CD4-positive, alpha-beta T cell (primary cell): ENCODE results near the gene EHF. TPM values are rescaled to one million over a fixed set of nuclear protein-coding genes. Genes with fewer than 3 reads are reported as not detected.

Source experiments
- ATAC-seq: fragments of 200-7000 bp; cut with Tn5 transposase; one replicate; pipeline ENCODE4 v1.10.0; 2022; ENCODE audit warnings: mild to moderate bottlenecking; ENCODE audit not compliant: poor library complexity
- CTCF ChIA-PET: fragments of 350-600 bp; sonication (Branson Sonifier 250); formaldehyde crosslinking; loops from one replicate; lab custom pipeline; 2021; ENCODE audit warnings: antibody characterized with exemption, inconsistent platforms; lab: Charles Lee
- POLR2A ChIA-PET: fragments of 350-600 bp; sonication (Branson Sonifier 250); formaldehyde crosslinking; loops from one replicate; lab custom pipeline; 2021; ENCODE audit warnings: antibody characterized with exemption, inconsistent platforms; lab: Charles Lee
- DNase-seq, 14 experiments: peaks; one replicate each; pipeline ENCODE4 v3.0.0-alpha.2; 2013 to 2020; ENCODE audit warnings: mixed read lengths in 2 of 14
- H3K27ac ChIP-seq, 2 donors: one replicate each; pipeline versions ENCODE4 v1.5.1 to v1.7.0; 2013; ENCODE audit warnings: low read length in 2 of 2, low read depth in 1 of 2, mild to moderate bottlenecking in 1 of 2
- H3K27me3 ChIP-seq, 2 experiments: 1 replicate in 1 of 2; 2 replicates in 1 of 2; pipeline versions ENCODE4 v1.6.1 to v1.7.0; 2013; ENCODE audit warnings: low read length in 2 of 2, control low read depth in 1 of 2, mild to moderate bottlenecking in 1 of 2, moderate library complexity in 1 of 2; ENCODE audit not compliant: insufficient read depth in 2 of 2, control insufficient read depth in 1 of 2
- H3K36me3 ChIP-seq: one replicate; pipeline ENCODE4 v1.6.1; 2013; ENCODE audit warnings: low read length, control low read depth; ENCODE audit not compliant: insufficient read depth
- H3K4me1 ChIP-seq: one replicate; pipeline ENCODE4 v1.6.1; 2013; ENCODE audit warnings: low read length, control low read depth; ENCODE audit not compliant: insufficient read depth
- H3K4me3 ChIP-seq: one replicate; pipeline ENCODE4 v1.5.1; 2013; ENCODE audit warnings: mild to moderate bottlenecking, low read length, moderate library complexity
- H3K9me3 ChIP-seq, 2 experiments: 1 replicate in 1 of 2; 2 replicates in 1 of 2; pipeline versions ENCODE4 v1.6.1 to v1.7.0; 2013; ENCODE audit warnings: low read length in 2 of 2, mild to moderate bottlenecking in 2 of 2, control low read depth in 1 of 2, moderate library complexity in 1 of 2; ENCODE audit not compliant: control insufficient read depth in 1 of 2, insufficient read depth in 1 of 2
- H3K27ac Mint-ChIP-seq: one replicate; pipeline ENCODE4 v1.8.0; 2020; ENCODE audit warnings: mixed read lengths
- H3K27me3 Mint-ChIP-seq: one replicate; pipeline ENCODE4 v1.8.0; 2021; ENCODE audit warnings: mixed read lengths
- H3K36me3 Mint-ChIP-seq: one replicate; pipeline ENCODE4 v1.8.0; 2021; ENCODE audit warnings: low read depth, mixed read lengths
- H3K4me1 Mint-ChIP-seq: one replicate; pipeline ENCODE4 v1.8.0; 2021; ENCODE audit warnings: low read depth, mixed read lengths
- H3K4me3 Mint-ChIP-seq: one replicate; pipeline ENCODE4 v1.8.0; 2020; ENCODE audit warnings: mild to moderate bottlenecking, mixed read lengths
- H3K9me3 Mint-ChIP-seq: one replicate; pipeline ENCODE4 v1.8.0; 2020; ENCODE audit warnings: mixed read lengths
- intact Hi-C, 2 experiments: fragments of 100-400 bp; cut with DNase I in 1 of 2; cut with micrococcal nuclease in 1 of 2; formaldehyde crosslinking; loops; one replicate each; pipeline versions ENCODE4 v1.15.1 to v1.9.0; 2023 to 2025; cut with DNase I, micrococcal nuclease
- total RNA-seq, 174 experiments: library from RNA in 2 of 174; stranded (reverse) in 2 of 174; gene quantifications; one replicate each; pipeline ENCODE4 v1.2.3 and lab custom pipeline; 2021 to 2026
- TF ChIP-seq, protein P1 (sequence below): fragments of 200-600 bp; IDR thresholded peaks from one replicate; pipeline ENCODE4 v1.8.0; 2022; ENCODE audit warnings: antibody characterized with exemption, mild to moderate bottlenecking

Gene EHF
- total RNA-seq, 2 experiments from 2014 or later: not detected

DNA sequence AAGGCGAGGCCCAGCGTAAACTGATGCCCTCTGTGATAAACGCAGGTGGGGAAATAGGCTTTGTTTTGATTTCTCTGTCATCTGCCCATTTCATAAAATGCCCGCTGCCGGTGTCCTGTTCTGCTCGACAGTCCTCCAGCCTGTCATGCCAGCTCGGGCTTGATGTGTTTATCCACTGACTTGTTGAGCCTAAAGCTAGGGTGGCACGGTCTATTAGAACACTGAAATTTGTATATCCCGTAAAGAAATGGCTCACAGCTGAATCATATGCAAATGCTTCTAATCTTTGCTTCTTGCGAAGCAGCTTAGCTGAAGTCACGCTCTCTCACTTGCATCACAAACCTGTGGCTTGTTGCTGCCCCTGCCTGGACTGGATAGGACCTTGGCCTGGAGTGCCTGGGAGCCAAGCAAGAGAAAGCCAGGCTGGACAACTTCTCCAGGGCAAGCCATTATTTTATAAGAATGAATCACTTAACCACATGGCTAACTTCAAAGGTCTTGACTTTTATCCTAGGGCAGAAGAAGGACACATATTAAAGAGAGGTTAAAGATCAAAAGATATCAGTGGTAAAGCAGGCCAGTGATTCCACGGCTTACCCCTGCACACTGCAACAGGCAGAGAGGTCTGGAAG lies 33.1 kb downstream of the EHF start:
- ChIA-PET POLR2A (no interaction called here), CTCF (no interaction called here)
- Mint-ChIP-seq H3K9me3 (no peaks in the 10 kb centered on the region), H3K4me1 (peaks cover 21% of the 10 kb centered on the region), H3K4me3 (no peak overlapping the region), H3K36me3 (no peaks in the 10 kb centered on the region), H3K27ac (no peak overlapping the region), H3K27me3 (peaks cover 38% of the 10 kb centered on the region)
- TF ChIP-seq, protein P1, sequence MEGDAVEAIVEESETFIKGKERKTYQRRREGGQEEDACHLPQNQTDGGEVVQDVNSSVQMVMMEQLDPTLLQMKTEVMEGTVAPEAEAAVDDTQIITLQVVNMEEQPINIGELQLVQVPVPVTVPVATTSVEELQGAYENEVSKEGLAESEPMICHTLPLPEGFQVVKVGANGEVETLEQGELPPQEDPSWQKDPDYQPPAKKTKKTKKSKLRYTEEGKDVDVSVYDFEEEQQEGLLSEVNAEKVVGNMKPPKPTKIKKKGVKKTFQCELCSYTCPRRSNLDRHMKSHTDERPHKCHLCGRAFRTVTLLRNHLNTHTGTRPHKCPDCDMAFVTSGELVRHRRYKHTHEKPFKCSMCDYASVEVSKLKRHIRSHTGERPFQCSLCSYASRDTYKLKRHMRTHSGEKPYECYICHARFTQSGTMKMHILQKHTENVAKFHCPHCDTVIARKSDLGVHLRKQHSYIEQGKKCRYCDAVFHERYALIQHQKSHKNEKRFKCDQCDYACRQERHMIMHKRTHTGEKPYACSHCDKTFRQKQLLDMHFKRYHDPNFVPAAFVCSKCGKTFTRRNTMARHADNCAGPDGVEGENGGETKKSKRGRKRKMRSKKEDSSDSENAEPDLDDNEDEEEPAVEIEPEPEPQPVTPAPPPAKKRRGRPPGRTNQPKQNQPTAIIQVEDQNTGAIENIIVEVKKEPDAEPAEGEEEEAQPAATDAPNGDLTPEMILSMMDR: no peak
- intact Hi-C loops: no loop called here
- ATAC-seq (no peak), DNase-seq (peak in 2 of 14 experiments; percentile 30 to 58)
- Histone ChIP-seq H3K36me3 (no peaks in the 10 kb centered on the region), H3K9me3 (no peaks in the 10 kb centered on the region), H3K27me3 (peaks cover 5 to 11% of the 10 kb centered on the region in 2 experiments), H3K4me1 (peaks cover 34% of the 10 kb centered on the region), H3K4me3 (no peak overlapping the region), H3K27ac (no peak overlapping the region)

DNA sequence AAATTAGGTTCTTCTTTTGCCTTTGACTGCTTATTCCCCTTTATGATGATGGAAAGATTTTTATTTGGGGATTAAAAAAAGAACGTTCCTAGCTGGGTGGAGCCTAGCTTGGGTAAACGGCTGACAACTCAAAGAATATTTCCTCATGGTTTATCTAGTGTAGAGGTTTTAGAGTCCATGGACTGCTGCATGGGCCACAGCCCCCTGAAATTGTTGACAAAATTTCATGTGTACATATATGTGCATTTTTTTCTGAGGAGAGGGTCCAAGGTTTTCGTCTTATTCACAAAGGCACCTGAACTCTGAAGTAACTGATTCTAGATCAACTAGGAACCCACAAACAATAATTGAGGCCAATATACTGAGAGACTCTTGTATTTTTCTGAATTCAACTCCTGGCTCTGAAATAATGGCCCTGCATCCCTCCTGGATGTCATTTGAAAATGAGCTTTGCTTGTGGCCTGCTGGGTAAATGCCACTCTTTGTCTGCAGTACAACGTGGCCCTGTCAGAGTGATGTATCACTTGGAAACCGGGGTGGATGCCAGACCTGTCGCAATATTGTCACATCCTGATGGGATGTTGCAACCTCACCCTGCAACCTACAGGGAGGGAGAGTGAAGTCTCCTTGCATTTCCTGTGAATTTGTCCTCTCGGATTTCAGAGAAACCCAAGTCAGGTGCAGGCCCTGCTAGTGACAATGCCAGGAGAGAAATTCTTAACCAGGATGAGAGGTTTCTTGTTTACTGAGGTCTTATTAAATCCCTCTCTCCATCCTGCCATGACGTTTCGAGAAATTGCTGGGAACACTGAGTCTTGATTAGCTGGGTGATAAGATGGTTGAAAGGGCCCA lies 33.8 kb downstream of the EHF start:
- Histone ChIP-seq H3K4me3 (no peak overlapping the region), H3K27ac (no peak overlapping the region), H3K27me3 (peaks cover 5 to 11% of the 10 kb centered on the region in 2 experiments), H3K4me1 (peaks cover 27% of the 10 kb centered on the region), H3K9me3 (no peaks in the 10 kb centered on the region), H3K36me3 (no peaks in the 10 kb centered on the region)
- ATAC-seq (no peak), DNase-seq (peak in 2 of 14 experiments; percentile 28 to 44)
- H3K36me3 Mint-ChIP-seq: no peaks in the 10 kb centered on the region
- ChIA-PET POLR2A (no interaction called here), CTCF (no interaction called here)
- H3K9me3 Mint-ChIP-seq: no peaks in the 10 kb centered on the region
- H3K27ac Mint-ChIP-seq: no peak overlapping the region
- TF ChIP-seq, protein P1: no peak
- no peak overlapping the region for H3K4me3 Mint-ChIP-seq
- intact Hi-C loops: no loop called here
- peaks cover 41% of the 10 kb centered on the region for H3K27me3 Mint-ChIP-seq
- peaks cover 21% of the 10 kb centered on the region for H3K4me1 Mint-ChIP-seq

DNA sequence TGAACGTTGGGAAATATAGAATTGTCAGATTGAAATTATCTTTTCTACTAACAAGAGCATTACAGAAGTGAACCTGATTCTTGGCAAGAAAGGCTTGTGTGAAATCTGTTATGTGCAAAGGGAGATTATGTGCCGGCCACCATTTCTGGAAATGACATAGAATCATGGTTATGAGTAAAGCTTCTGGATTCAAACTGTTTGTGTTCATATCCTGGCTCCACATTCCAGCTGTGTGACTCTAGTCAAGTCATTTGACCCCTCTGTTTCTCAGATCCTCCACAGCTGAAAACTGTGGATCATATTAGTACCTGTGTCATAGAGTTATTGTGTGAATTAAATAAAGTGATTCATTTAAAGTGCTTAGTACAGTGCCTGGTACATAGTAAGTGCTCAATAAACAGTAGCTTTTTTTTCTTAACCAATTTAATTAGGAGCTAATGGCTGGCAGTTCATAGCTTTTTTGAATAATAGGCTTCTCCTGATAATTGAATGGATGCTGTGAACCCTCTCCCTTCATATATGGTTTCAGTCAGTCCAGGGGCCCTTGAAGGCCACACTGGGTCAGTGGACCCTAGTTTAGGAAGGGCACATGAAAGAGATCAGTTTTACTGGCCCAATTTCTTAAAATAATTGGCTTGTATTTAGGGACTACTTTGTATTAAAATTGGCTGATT lies 34.6 kb downstream of the EHF start:
- Histone ChIP-seq H3K9me3 (no peaks in the 10 kb centered on the region), H3K4me1 (peaks cover 19% of the 10 kb centered on the region), H3K27ac (no peak overlapping the region), H3K27me3 (peaks cover 5 to 11% of the 10 kb centered on the region in 2 experiments), H3K4me3 (no peak overlapping the region), H3K36me3 (no peaks in the 10 kb centered on the region)
- TF ChIP-seq, protein P1: no peak
- intact Hi-C loops: no loop called here
- H3K4me3 Mint-ChIP-seq: no peak overlapping the region
- POLR2A ChIA-PET: no interaction called here
- CTCF ChIA-PET: no interaction called here
- H3K27ac Mint-ChIP-seq: no peak overlapping the region
- no peak for ATAC-seq
- peaks cover 18% of the 10 kb centered on the region for H3K4me1 Mint-ChIP-seq
- no peak for DNase-seq
- H3K36me3 Mint-ChIP-seq: no peaks in the 10 kb centered on the region
- H3K9me3 Mint-ChIP-seq: no peaks in the 10 kb centered on the region
- peaks cover 42% of the 10 kb centered on the region for H3K27me3 Mint-ChIP-seq
